Esophagus muscularis mucosa (tissue), 3 donors: ENCODE data around the gene TEAD2.

Source experiments
- POLR2A ChIP-seq: fragments of 450-650 bp; IDR thresholded peaks from one replicate; pipeline ENCODE4 v1.6.1; 2017; ENCODE audit warnings: antibody characterized with exemption, moderate library complexity, mild to moderate bottlenecking, low read depth
- POLR2AphosphoS5 ChIP-seq, 2 donors: sonication (generic); formaldehyde crosslinking; IDR thresholded peaks; one replicate each; pipeline ENCODE4 v1.6.1; 2017; ENCODE audit warnings: antibody characterized with exemption in 2 of 2
- TF ChIP-seq, protein P1 (sequence below), 3 experiments: fragments of 200-600 bp in 2 of 3; fragments of 450-650 bp in 1 of 3; sonication (generic) in 2 of 3; IDR thresholded peaks; one replicate each; pipeline ENCODE4 v1.5.1; 2017 to 2019; ENCODE audit warnings: antibody characterized with exemption in 3 of 3, mild to moderate bottlenecking in 2 of 3, moderate library complexity in 1 of 3

DNA sequence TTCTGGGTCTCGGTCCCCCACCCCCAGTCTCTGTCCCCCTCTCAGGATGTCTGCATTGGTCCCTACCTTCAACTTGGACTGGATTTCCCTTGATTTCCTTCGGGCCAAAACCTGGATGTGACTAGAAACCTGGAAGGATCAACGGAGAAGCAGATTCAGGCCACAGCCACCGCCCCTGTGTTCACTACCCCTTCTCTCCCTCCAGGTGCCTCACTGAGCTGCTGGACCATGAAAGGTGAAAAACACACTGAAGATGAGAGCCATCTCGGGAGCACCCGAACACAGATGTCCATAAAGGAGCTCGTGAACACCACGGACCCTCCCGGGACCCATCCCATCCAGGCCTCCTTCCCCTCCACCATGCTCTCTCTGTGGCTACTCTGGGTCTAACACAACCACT lies 5.0 kb downstream of the TEAD2 start:
- TF ChIP-seq, protein P1, sequence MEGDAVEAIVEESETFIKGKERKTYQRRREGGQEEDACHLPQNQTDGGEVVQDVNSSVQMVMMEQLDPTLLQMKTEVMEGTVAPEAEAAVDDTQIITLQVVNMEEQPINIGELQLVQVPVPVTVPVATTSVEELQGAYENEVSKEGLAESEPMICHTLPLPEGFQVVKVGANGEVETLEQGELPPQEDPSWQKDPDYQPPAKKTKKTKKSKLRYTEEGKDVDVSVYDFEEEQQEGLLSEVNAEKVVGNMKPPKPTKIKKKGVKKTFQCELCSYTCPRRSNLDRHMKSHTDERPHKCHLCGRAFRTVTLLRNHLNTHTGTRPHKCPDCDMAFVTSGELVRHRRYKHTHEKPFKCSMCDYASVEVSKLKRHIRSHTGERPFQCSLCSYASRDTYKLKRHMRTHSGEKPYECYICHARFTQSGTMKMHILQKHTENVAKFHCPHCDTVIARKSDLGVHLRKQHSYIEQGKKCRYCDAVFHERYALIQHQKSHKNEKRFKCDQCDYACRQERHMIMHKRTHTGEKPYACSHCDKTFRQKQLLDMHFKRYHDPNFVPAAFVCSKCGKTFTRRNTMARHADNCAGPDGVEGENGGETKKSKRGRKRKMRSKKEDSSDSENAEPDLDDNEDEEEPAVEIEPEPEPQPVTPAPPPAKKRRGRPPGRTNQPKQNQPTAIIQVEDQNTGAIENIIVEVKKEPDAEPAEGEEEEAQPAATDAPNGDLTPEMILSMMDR (IDR thresholded peaks at IDR 0.05) = no peak
- TF ChIP-seq POLR2AphosphoS5 (IDR thresholded peaks at IDR 0.05) = no peak
- TF ChIP-seq POLR2A = no peak
